Neural cell (in vitro differentiated cells): ENCODE measurements around the gene CRACDL.

Experiments
- EP300 ChIP-seq: fragments of 450-650 bp; conservative IDR thresholded peaks from 2 replicates; pipeline ENCODE4 v1.6.1; 2014; ENCODE audit warnings: antibody characterized with exemption, mild to moderate bottlenecking, moderate library complexity; ENCODE audit not compliant: poor library complexity, severe bottlenecking
- TF ChIP-seq, protein P1 (sequence below): fragments of 450-650 bp; IDR thresholded peaks from 2 replicates; pipeline ENCODE4 v1.5.1; 2014; ENCODE audit warnings: antibody characterized with exemption, mild to moderate bottlenecking, moderate library complexity; ENCODE audit not compliant: poor library complexity, severe bottlenecking

GRCh38 chr2:98802344-98802743 lies 133.7 kb downstream of the CRACDL start:
- no peak for TF ChIP-seq EP300
- TF ChIP-seq, protein P1, sequence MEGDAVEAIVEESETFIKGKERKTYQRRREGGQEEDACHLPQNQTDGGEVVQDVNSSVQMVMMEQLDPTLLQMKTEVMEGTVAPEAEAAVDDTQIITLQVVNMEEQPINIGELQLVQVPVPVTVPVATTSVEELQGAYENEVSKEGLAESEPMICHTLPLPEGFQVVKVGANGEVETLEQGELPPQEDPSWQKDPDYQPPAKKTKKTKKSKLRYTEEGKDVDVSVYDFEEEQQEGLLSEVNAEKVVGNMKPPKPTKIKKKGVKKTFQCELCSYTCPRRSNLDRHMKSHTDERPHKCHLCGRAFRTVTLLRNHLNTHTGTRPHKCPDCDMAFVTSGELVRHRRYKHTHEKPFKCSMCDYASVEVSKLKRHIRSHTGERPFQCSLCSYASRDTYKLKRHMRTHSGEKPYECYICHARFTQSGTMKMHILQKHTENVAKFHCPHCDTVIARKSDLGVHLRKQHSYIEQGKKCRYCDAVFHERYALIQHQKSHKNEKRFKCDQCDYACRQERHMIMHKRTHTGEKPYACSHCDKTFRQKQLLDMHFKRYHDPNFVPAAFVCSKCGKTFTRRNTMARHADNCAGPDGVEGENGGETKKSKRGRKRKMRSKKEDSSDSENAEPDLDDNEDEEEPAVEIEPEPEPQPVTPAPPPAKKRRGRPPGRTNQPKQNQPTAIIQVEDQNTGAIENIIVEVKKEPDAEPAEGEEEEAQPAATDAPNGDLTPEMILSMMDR = no peak
